Psoas muscle (tissue), 8 donors: Measurements from ENCODE around the gene RASA3. TPM values are rescaled to one million over a fixed set of nuclear protein-coding genes. Genes with fewer than 3 reads are reported as not detected.

Experiments used
- ATAC-seq, 4 donors: fragments of 200-7000 bp; cut with Tn5 transposase; one replicate each; pipeline ENCODE4 v1.9.1; 2020; ENCODE audit warnings: moderate library complexity in 3 of 4, mild to moderate bottlenecking in 2 of 4
- DNase-seq, 2 donors: peaks; one replicate each; pipeline ENCODE4 v3.0.0-alpha.2; 2020
- H3K27ac ChIP-seq: fragments of 200-600 bp; one replicate; pipeline ENCODE4 v1.8.0; 2022
- H3K27me3 ChIP-seq, 3 donors: fragments of 200-600 bp in 1 of 3; one replicate each; pipeline versions ENCODE4 v1.6.1 to v1.8.0; 2013 to 2022; ENCODE audit warnings: low read length in 2 of 3, mild to moderate bottlenecking in 2 of 3, moderate library complexity in 1 of 3; ENCODE audit not compliant: insufficient read depth in 3 of 3
- H3K36me3 ChIP-seq, 2 donors: fragments of 200-600 bp in 1 of 2; one replicate each; pipeline versions ENCODE4 v1.6.1 to v1.8.0; 2013 to 2022; ENCODE audit warnings: low read depth in 1 of 2, mild to moderate bottlenecking in 1 of 2, moderate library complexity in 1 of 2; ENCODE audit not compliant: insufficient read depth in 1 of 2
- H3K4me1 ChIP-seq: fragments of 200-600 bp; one replicate; pipeline ENCODE4 v1.8.0; 2022
- H3K4me3 ChIP-seq: fragments of 200-600 bp; one replicate; pipeline ENCODE4 v1.8.0; 2022; ENCODE audit warnings: mild to moderate bottlenecking
- H3K9me3 ChIP-seq: fragments of 200-600 bp; one replicate; pipeline ENCODE4 v1.8.0; 2022
- WGBS, 3 donors: extraction: QIAGEN DNeasy Blood & Tissue Kit; methylation state at CpG; one replicate each; pipeline versions ENCODE4 v1.1.6 to v1.1.7; 2013; 5-methylcytosine and 5-hydroxymethylcytosine counted together
- intact Hi-C, 2 donors: fragments of 100-400 bp; cut with DNase I; formaldehyde crosslinking; loops; one replicate each; pipeline versions ENCODE4 v1.11.0 to v1.14.2; 2022
- polyA plus RNA-seq, 3 donors: library from polyadenylated mRNA; stranded (reverse); fragments of 200-250 nt; gene quantifications; one replicate each; pipeline ENCODE4 v1.2.3, GENCODE V29; 2013
- total RNA-seq, 4 donors: library from RNA; stranded (reverse); fragmentation: NEBNext Ultra II Directional in 2 of 4; extraction: Animal tissue kit (Norgen Biotek cat#: 25700) in 2 of 4; gene quantifications; one replicate each; pipeline versions ENCODE4 v1.2.1 to v1.2.4, GENCODE V29; 2021 to 2023
- TF ChIP-seq, protein P1 (sequence below): fragments of 200-600 bp; IDR thresholded peaks from one replicate; pipeline ENCODE4 v1.8.0; 2022; ENCODE audit warnings: antibody characterized with exemption
- donor health status: healthy with polysubstance abuse.
- donor health status: DM: no; HTN: no; CAD: no; lungs with moderate emphysema.
- donor health status: Bipolar disorder and iron deficiency.
- donor health status: healthy.
- donor health status: DM: yes; HTN: yes; CAD: no.
- donor health status: DM: no; HTN: no; CAD: no.
- donor health status: DM: no; HTN: no; CAD: no.
- donor health status: DM: yes; HTN: yes; CAD: no.

Gene RASA3
- total and polyA plus RNA-seq, 7 donors: 4.8 to 24.4 (median 13.1) TPM

DNA sequence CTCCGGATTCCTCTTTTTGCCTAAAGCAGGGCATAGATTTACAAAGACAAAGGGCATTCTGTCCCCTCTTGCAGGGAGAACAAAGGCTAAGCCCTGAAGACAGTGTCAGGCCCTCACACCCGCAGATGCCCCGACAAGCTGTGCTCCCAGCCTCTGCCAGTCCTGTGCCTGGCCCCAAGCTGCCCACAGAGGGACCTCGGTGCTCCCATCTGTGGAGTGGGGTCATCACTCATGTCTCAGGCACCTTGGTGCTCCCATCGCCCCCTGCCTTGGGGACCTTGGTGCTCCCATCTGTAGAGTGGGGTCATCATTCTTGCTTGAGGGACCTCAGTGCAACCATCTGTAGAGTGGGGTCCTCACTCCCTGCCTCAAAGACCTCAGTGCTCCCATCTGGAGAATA lies 182.9 kb downstream of the RASA3 start:
- ATAC-seq: no peak
- TF ChIP-seq, protein P1, sequence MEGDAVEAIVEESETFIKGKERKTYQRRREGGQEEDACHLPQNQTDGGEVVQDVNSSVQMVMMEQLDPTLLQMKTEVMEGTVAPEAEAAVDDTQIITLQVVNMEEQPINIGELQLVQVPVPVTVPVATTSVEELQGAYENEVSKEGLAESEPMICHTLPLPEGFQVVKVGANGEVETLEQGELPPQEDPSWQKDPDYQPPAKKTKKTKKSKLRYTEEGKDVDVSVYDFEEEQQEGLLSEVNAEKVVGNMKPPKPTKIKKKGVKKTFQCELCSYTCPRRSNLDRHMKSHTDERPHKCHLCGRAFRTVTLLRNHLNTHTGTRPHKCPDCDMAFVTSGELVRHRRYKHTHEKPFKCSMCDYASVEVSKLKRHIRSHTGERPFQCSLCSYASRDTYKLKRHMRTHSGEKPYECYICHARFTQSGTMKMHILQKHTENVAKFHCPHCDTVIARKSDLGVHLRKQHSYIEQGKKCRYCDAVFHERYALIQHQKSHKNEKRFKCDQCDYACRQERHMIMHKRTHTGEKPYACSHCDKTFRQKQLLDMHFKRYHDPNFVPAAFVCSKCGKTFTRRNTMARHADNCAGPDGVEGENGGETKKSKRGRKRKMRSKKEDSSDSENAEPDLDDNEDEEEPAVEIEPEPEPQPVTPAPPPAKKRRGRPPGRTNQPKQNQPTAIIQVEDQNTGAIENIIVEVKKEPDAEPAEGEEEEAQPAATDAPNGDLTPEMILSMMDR: no peak

DNA sequence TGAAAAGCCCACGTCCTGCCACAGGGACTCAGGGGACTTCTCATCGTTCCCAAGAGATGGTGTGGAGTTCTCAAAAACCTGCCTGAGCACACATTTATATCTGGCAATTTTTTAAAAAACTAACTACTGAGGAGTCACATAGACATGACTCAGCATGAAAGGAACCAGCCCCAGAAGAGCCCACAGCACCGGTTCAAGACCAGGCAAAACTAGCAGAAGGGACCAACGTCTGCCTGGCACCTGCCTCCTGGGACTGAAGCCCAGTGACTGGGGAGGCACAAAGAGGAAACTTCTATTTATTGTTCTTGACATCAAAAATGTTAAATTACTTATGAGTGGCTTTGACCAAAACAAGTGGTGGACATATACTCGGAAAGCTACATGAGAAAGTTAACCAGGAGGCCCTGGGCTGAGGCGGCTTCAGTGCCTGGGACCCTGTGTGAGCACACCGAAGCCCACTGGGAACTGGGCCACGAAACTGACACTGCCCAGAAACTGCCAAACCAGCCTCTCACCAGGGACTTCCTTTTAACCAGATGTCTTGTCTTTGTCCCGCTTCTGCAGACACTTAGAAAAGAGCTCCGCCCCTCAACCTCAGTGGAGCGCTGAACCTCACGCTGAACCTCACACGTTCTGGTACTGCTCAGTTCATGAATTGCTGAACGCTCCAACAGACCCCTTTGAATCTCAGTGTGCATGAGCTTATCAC lies 184.2 kb downstream of the RASA3 start:
- H3K36me3 ChIP-seq: no peaks in the 10 kb centered on the region
- intact Hi-C loops: loop anchor here in 1 of 2 donors (5.0 kb wide), 1 partner anchor 86 kb away; the partner anchor contains the start of gene GAS6
- H3K9me3 ChIP-seq: no peaks in the 10 kb centered on the region
- H3K4me1 ChIP-seq: peaks cover 5% of the 10 kb centered on the region
- TF ChIP-seq, protein P1: no peak
- H3K27ac ChIP-seq: no peak overlapping the region
- WGBS, 3 donors: 73 to 81% (median 79%) methylated on average over 14 of the region's 14 CpGs
- no peak overlapping the region for H3K4me3 ChIP-seq
- DNase-seq (peak; percentile 10 to 38), ATAC-seq (no peak)
- no peaks in the 10 kb centered on the region for H3K27me3 ChIP-seq

More for the DNA sequence above, 182.9 kb downstream of the RASA3 start:
- peak; percentile 14 to 49 for DNase-seq
- Histone ChIP-seq H3K9me3 (no peaks in the 10 kb centered on the region), H3K4me1 (peaks cover 5% of the 10 kb centered on the region), H3K36me3 (peaks cover 0 to 11% of the 10 kb centered on the region in 2 donors), H3K27ac (no peak overlapping the region), H3K4me3 (no peak overlapping the region), H3K27me3 (no peaks in the 10 kb centered on the region)
- intact Hi-C loops: loop anchor here in 1 of 2 donors (5.0 kb wide), 1 partner anchor 87 kb away; the partner anchor contains the start of gene GAS6
- WGBS, 3 donors: 93 to 95% (median 93%) methylated on average over 5 of the region's 5 CpGs

DNA sequence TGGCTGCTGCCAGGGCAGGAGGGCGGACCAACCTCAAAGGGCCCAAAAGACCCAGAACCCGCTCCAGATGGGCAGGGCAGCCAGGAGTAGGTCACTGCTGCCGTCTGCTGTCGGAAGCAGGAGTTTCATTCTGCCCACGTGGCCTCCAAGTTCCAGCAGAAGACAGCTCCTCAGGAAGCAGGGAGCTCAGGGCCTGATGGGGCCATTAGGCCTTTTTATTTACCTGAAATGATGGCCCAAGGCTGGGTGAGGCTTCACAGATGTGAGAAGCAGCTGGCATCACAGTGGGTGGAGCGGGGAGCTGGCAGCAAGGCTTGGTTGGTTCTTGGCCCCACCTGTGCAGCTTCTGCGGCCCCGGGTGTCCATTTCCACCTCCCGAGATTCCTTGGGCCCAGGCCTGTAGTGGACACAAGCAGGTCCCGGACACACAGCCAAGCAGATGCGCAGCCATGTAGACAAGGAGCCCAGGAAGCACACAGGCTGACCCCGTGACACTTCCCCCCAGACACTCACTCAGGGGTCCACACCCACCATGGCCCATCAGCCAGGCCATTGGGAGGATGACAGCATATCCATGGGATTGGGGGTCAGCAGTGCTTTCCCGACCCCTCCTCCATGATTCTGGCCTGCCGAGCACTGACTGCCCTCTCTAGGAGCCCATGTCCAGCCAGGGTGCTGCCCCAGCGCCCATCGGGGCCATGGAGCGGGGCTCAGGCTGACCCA lies 185.0 kb downstream of the RASA3 start:
- 68 to 69% (median 69%) methylated on average over 17 of the region's 17 CpGs for WGBS, 3 donors
- H3K4me1 ChIP-seq: peaks cover 5% of the 10 kb centered on the region
- H3K4me3 ChIP-seq: no peak overlapping the region
- no peaks in the 10 kb centered on the region for H3K9me3 ChIP-seq
- H3K27ac ChIP-seq: no peak overlapping the region
- H3K36me3 ChIP-seq: no peaks in the 10 kb centered on the region
- ATAC-seq (peak; percentile 40 to 74 (median 54)), DNase-seq (peak; percentile 68 to 84)
- intact Hi-C loops: loop anchor here (1.0 to 5.0 kb wide), 2 partner anchors 85 to 130 kb away; partner anchors contain the start of gene GAS6 (in 1 of the 2)
- TF ChIP-seq, protein P1: peak; percentile 61
- H3K27me3 ChIP-seq: no peaks in the 10 kb centered on the region

DNA sequence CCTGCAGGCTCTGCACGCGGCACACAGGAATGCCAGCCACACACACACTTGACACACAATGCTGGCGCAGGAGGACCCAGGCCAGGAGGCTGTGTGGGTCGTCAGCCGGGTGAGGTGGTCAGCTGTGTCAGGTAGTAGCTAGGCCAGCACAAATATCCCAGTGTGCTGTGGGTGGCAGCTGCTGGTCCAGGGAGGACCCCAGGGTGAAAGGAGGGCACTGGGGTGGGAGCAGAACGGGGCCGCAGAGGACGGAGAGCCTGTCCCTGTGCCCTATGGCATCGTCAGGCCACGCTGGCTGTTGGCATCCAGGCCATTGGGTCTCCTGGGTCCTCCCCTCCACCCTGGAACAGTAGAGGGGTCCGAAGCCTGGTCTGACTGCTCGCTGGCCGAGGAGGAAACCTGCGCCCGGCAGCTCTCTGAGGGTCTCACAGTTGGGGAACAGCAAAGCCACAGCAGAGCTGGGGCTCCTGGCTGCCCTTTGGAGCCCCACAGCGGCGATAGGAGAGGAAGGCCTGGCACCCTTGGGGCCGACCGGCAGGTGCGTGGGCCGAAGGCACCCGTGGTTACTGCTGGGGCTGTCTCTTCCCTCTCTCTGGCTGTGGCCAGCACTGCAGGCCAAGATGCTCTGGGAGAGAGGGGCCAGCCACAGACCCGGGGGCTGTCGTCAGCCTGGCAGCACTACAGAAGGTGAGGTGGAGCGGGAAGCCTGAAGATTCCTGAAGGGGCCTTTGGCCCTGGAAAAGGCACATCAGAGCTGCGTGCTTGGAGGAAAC lies 185.8 kb downstream of the RASA3 start:
- Histone ChIP-seq H3K27me3 (peaks cover 0 to 2% (median 0%) of the 10 kb centered on the region in 3 donors), H3K4me3 (no peak overlapping the region), H3K9me3 (no peaks in the 10 kb centered on the region), H3K36me3 (no peaks in the 10 kb centered on the region), H3K4me1 (peaks cover 5% of the 10 kb centered on the region), H3K27ac (no peak overlapping the region)
- no peak for ATAC-seq
- intact Hi-C loops: loop anchor here (1.0 to 5.0 kb wide), 2 partner anchors 84 to 129 kb away; partner anchors contain the start of gene GAS6 (in 1 of the 2)
- WGBS, 3 donors: 77 to 83% (median 78%) methylated on average over 25 to 26 of the region's 26 CpGs
- TF ChIP-seq, protein P1: no peak
- peak; percentile 12 to 54 for DNase-seq
